Ishikawa (cell line): ENCODE measurements around the gene CASTOR2.

Source experiments
- EGR1 ChIP-seq: IDR thresholded peaks from 2 replicates; pipeline ENCODE4 v1.6.1; 2012
- EP300 ChIP-seq: IDR thresholded peaks from 2 replicates; pipeline ENCODE4 v1.6.1; 2012; ENCODE audit warnings: borderline replicate concordance
- FOXM1 ChIP-seq: IDR thresholded peaks from 2 replicates; pipeline ENCODE4 v1.6.1; 2012; ENCODE audit warnings: low read depth, borderline replicate concordance
- MAX ChIP-seq: IDR thresholded peaks from 2 replicates; pipeline ENCODE4 v1.6.1; 2012
- NFIC ChIP-seq: IDR thresholded peaks from 2 replicates; pipeline ENCODE4 v1.6.1; 2012
- TAF1 ChIP-seq: IDR thresholded peaks from 2 replicates; pipeline ENCODE4 v1.6.1; 2012; ENCODE audit warnings: low read depth, mild to moderate bottlenecking
- TCF12 ChIP-seq: IDR thresholded peaks from 2 replicates; pipeline ENCODE4 v1.6.1; 2012; ENCODE audit warnings: low read depth
- YY1 ChIP-seq: IDR thresholded peaks from 2 replicates; pipeline ENCODE4 v1.6.1; 2012; ENCODE audit warnings: low read depth

- TF ChIP-seq FOXM1 (no peak), TAF1 (no peak), EP300 (no peak), MAX (no peak), EGR1 (no peak), YY1 (no peak), TCF12 (no peak), NFIC (no peak; the same call in 1 of the 2 replicates)
These were observed 108.4 kb downstream of the CASTOR2 start for GRCh38 chr7:75072981-75073283.
